ENCODE measurements around the gene TRAF3IP1.
"Not testable (repeated sequence)": the region's sequence is repeated elsewhere in the genome, so short reads cannot be mapped to it uniquely, and the experiment has no call there.

The TRAF3IP1 gene

GRCh38 chr2:238325694-238326093 is 5.4 kb downstream of the TRAF3IP1 start:
- no peak for TF ChIP-seq CTCF (IDR thresholded peaks at IDR 0.05; ENCODE audit: low read depth, low read length)
- no peak overlapping the region for H3K4me3 ChIP-seq (ENCODE audit: low read depth, low read length)
- in situ Hi-C loops (cut with HindIII; ENCODE audit: low sequenced_read_pairs), result no loop called here
- DNase-seq (ENCODE audit: low read depth, low spot score), result no peak

DNA sequence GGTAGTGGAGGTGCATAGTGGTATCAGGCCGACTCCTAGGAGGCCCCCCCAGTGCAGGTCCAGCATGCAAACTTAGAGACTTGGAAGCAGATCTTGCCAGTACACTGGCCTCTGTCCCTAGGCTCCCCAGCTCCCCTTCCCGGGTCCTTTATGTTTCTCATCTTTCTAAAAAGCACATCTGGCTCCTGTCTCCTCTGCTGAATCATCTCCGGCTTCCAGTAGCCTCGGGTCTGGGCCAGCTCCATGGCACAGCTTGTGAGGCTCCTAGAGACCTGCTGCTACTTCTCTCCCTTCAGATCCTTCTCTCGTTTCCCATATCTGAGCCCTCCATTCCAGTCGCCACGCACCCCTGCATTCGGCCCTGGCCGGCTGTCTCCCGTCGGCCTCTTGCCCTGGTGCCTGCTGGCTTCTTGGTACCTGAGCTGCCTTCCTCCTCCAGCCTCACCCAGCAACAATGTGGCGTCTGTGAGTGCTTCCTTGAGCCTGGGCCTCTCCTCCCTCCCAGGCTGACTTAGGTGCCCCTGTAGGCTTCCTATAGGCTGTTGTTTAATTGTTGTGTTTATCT is 6.6 kb downstream of the TRAF3IP1 start:
- H3K4me3 ChIP-seq (ENCODE audit: low read depth, low read length), result no peak overlapping the region
- in situ Hi-C loops (cut with HindIII; ENCODE audit: low sequenced_read_pairs), result no loop called here
- no peak for TF ChIP-seq CTCF (IDR thresholded peaks at IDR 0.05; ENCODE audit: low read depth, low read length)
- DNase-seq (ENCODE audit: low read depth, low spot score), result no peak

DNA sequence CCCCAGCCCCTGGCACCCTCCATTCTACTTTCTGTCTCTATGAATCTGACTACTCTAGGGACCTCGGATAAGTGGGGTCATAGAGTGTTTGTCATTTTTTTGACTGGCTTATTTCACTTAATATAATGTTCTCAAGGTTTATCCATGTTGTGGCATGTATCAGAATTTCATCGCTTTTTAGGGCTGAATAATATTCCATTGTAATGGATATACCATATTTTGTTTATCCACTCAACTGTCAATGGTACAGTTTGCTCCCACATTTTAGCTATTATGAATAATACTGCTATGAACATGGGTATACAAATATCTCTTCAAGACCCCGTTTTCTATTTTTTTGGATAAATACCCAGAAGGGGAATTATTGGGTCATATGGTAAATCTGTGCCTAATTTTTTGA is 7.4 kb downstream of the TRAF3IP1 start:
- no peak overlapping the region for H3K4me3 ChIP-seq (ENCODE audit: low read depth, low read length)
- DNase-seq (ENCODE audit: low read depth, low spot score), result no peak
- no peak for TF ChIP-seq CTCF (IDR thresholded peaks at IDR 0.05; ENCODE audit: low read depth, low read length)
- in situ Hi-C loops (cut with HindIII; ENCODE audit: low sequenced_read_pairs), result no loop called here

GRCh38 chr2:238330391-238330790 is 10.1 kb downstream of the TRAF3IP1 start:
- in situ Hi-C loops (cut with HindIII; ENCODE audit: low sequenced_read_pairs), result no loop called here
- no peak for TF ChIP-seq CTCF (IDR thresholded peaks at IDR 0.05; ENCODE audit: low read depth, low read length)
- no peak overlapping the region for H3K4me3 ChIP-seq (ENCODE audit: low read depth, low read length)
- no peak for DNase-seq (ENCODE audit: low read depth, low spot score)

GRCh38 chr2:238331916-238332315 is 11.6 kb downstream of the TRAF3IP1 start:
- in situ Hi-C loops (cut with HindIII; ENCODE audit: low sequenced_read_pairs), result no loop called here

DNA sequence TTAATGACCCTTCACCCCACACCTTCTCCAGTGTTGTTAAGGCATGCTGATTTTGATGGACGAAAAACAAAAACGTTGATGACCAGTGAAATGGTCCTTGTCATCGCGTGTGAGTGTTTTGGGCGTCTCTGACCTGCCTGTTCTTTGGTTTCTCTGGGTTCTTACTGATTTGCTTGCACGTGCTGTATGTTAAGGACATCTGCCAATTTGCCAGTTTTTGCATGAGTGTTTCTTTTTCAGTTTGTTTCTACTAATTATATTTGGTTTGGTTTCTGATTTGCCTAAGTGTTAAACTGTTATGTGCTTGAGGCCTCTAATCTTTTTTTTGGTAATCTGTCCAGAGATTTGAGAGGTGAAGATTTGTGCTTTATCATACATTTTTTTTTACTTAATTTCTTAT is 14.6 kb downstream of the TRAF3IP1 start:
- no peak for TF ChIP-seq CTCF (IDR thresholded peaks at IDR 0.05; ENCODE audit: low read depth, low read length)
- DNase-seq (ENCODE audit: low read depth, low spot score), result no peak
- no peak overlapping the region for H3K4me3 ChIP-seq (ENCODE audit: low read depth, low read length)
- in situ Hi-C loops (cut with HindIII; ENCODE audit: low sequenced_read_pairs), result no loop called here

More at GRCh38 chr2:238331916-238332315, 11.6 kb downstream of the TRAF3IP1 start:
- no peak for DNase-seq (ENCODE audit: low read depth, low spot score)
- no peak overlapping the region for H3K4me3 ChIP-seq (ENCODE audit: low read depth, low read length)
- TF ChIP-seq CTCF (IDR thresholded peaks at IDR 0.05; ENCODE audit: low read depth, low read length), result no peak

- in situ Hi-C loops (cut with HindIII; ENCODE audit: low sequenced_read_pairs); H3K4me3 ChIP-seq (ENCODE audit: low read depth, low read length); DNase-seq (ENCODE audit: low read depth, low spot score): not testable (repeated sequence)
Observed at GRCh38 chr2:238335591-238335990, 15.3 kb downstream of the TRAF3IP1 start.
